HCT116 (cell line): ENCODE results near the gene ARHGAP31. TPM values are rescaled to one million over a fixed set of nuclear protein-coding genes. Genes with fewer than 3 reads are reported as not detected.

Experiments
- ATAC-seq: fragments of 200-7000 bp; cut with Tn5 transposase; 2 replicates; pipeline ENCODE4 v1.9.1; 2020; ENCODE audit warnings: mild to moderate bottlenecking, moderate library complexity
- BruUV-seq: library from RNA; stranded (reverse); fragments of 400-500 nt; replicated peaks from 2 replicates; lab custom pipeline; 2021; lab: Mats Ljungman, UMichigan
- CTCF ChIA-PET: fragments of 300-600 bp; sonication (Branson Sonifier 250); formaldehyde crosslinking; loops from one replicate; lab custom pipeline; 2021; ENCODE audit warnings: antibody characterized with exemption; lab: Charles Lee
- POLR2A ChIA-PET: fragments of 300-600, 350-600 bp; sonication (Branson Sonifier 250); formaldehyde crosslinking; loops from one replicate; lab custom pipeline; 2021; ENCODE audit warnings: antibody characterized with exemption; lab: Charles Lee
- RAD21 ChIA-PET, 2 experiments: fragments of 300-600 bp; sonication (Branson Sonifier 250); formaldehyde crosslinking; loops; one replicate each; lab custom pipeline; 2023; ENCODE audit warnings: low total read pairs in 2 of 2; ENCODE audit not compliant: uncharacterized antibody in 2 of 2, unreplicated experiment in 2 of 2, low non-redundant PET in 1 of 2; lab: Charles Lee
- DNase-seq: peaks from one replicate; pipeline ENCODE4 v3.0.0-alpha.2; 2010; ENCODE audit warnings: low read depth, low spot score
- H2AFZ ChIP-seq: fragments of 200-600 bp; shearing (Covaris generic), sonication (generic); 2 replicates; pipeline ENCODE4 v1.6.1; 2017; ENCODE audit warnings: low read depth, mixed run types, mixed read lengths, antibody characterized with exemption, low read length; ENCODE audit not compliant: poor library complexity, severe bottlenecking
- H3K27ac ChIP-seq: 2 replicates; pipeline ENCODE4 v1.5.1; 2012; ENCODE audit warnings: low read depth, low read length
- H3K27me3 ChIP-seq: fragments of 200-600 bp; sonication (generic); 2 replicates; pipeline ENCODE4 v1.6.1; 2016; ENCODE audit warnings: mixed run types, low read length, mixed read lengths; ENCODE audit not compliant: insufficient read depth
- H3K36me3 ChIP-seq, 2 experiments: fragments of 200-500 bp in 1 of 2; fragments of 200-600 bp in 1 of 2; sonication (Bioruptor generic) in 1 of 2; sonication (generic) in 1 of 2; 2 replicates each; pipeline versions ENCODE4 v1.5.1 to v1.6.1; 2014 to 2016; ENCODE audit warnings: low read length in 2 of 2, inconsistent platforms in 1 of 2, mixed read lengths in 1 of 2, mixed run types in 1 of 2; ENCODE audit not compliant: insufficient read depth in 2 of 2, control insufficient read depth in 1 of 2
- H3K4me1 ChIP-seq, 2 experiments: fragments of 200-600 bp in 1 of 2; sonication (generic) in 1 of 2; 2 replicates each; pipeline versions ENCODE4 v1.5.1 to v1.6.1; 2012 to 2017; ENCODE audit warnings: low read length in 2 of 2, inconsistent platforms in 1 of 2, mild to moderate bottlenecking in 1 of 2, mixed read lengths in 1 of 2, mixed run types in 1 of 2, moderate library complexity in 1 of 2; ENCODE audit not compliant: insufficient read depth in 2 of 2, control insufficient read depth in 1 of 2
- H3K4me2 ChIP-seq: fragments of 200-600 bp; sonication (generic); 2 replicates; pipeline ENCODE4 v1.6.1; 2017; ENCODE audit warnings: mixed run types, low read length, mixed read lengths
- H3K4me3 ChIP-seq, 2 experiments: fragments of 200-600 bp in 1 of 2; sonication (generic) in 1 of 2; replicated peaks in 1 of 2; 2 replicates each; pipeline ENCODE4 v1.5.1; 2011 to 2016; ENCODE audit warnings: low read length in 2 of 2, control low read depth in 1 of 2, low read depth in 1 of 2, mild to moderate bottlenecking in 1 of 2, mixed read lengths in 1 of 2, mixed run types in 1 of 2
- H3K79me2 ChIP-seq: fragments of 200-600 bp; sonication (generic); 2 replicates; pipeline ENCODE4 v1.6.1; 2017; ENCODE audit warnings: mild to moderate bottlenecking, mixed run types, low read length, moderate library complexity, mixed read lengths; ENCODE audit not compliant: insufficient read depth
- H3K9ac ChIP-seq: fragments of 200-600 bp; sonication (generic); 2 replicates; pipeline ENCODE4 v1.6.1; 2016; ENCODE audit warnings: low read length, mixed read lengths
- H3K9me2 ChIP-seq: fragments of 200-600 bp; sonication (generic), shearing (Covaris generic); 2 replicates; pipeline ENCODE4 v1.6.1; 2017; ENCODE audit warnings: mixed run types, mild to moderate bottlenecking, moderate library complexity; ENCODE audit not compliant: insufficient read depth
- H3K9me3 ChIP-seq, 2 experiments: fragments of 200-500 bp in 1 of 2; fragments of 200-600 bp in 1 of 2; sonication (Bioruptor generic) in 1 of 2; sonication (generic) in 1 of 2; 2 replicates each; pipeline ENCODE4 v1.6.1; 2014 to 2017; ENCODE audit warnings: low read length in 2 of 2, mixed read lengths in 2 of 2, inconsistent platforms in 1 of 2, low read depth in 1 of 2, mild to moderate bottlenecking in 1 of 2, mixed run types in 1 of 2, moderate library complexity in 1 of 2; ENCODE audit not compliant: control insufficient read depth in 1 of 2, insufficient read depth in 1 of 2
- H4K20me1 ChIP-seq: fragments of 200-600 bp; sonication (generic), shearing (Covaris generic); 2 replicates; pipeline ENCODE4 v1.6.1; 2017; ENCODE audit warnings: mixed run types, mild to moderate bottlenecking, moderate library complexity; ENCODE audit not compliant: insufficient read depth
- ATF3 ChIP-seq: IDR thresholded peaks from 2 replicates; pipeline ENCODE4 v1.6.1; 2012
- CEBPB ChIP-seq: IDR thresholded peaks from 2 replicates; pipeline ENCODE4 v1.6.1; 2012; ENCODE audit warnings: low read depth
- CTCF ChIP-seq, 3 experiments: fragments of 200-600 bp in 1 of 3; sonication (generic) in 1 of 3; IDR thresholded peaks in 2 of 3; conservative IDR thresholded peaks in 1 of 3; 2 replicates each; pipeline ENCODE4 v1.5.1; 2012 to 2017; ENCODE audit warnings: low read depth in 2 of 3, low read length in 2 of 3, antibody characterized with exemption in 1 of 3, borderline replicate concordance in 1 of 3, control low read depth in 1 of 3, mild to moderate bottlenecking in 1 of 3, mixed read lengths in 1 of 3, mixed run types in 1 of 3, moderate library complexity in 1 of 3; ENCODE audit not compliant: insufficient read depth in 1 of 3
- EGR1 ChIP-seq: IDR thresholded peaks from 2 replicates; pipeline ENCODE4 v1.6.1; 2012; ENCODE audit warnings: low read depth
- ELF1 ChIP-seq: IDR thresholded peaks from 2 replicates; pipeline ENCODE4 v1.6.1; 2012; ENCODE audit warnings: low read depth, borderline replicate concordance
- FOSL1 ChIP-seq: IDR thresholded peaks from 2 replicates; pipeline ENCODE4 v1.6.1; 2012; ENCODE audit warnings: low read depth
- JUND ChIP-seq: IDR thresholded peaks from 2 replicates; pipeline ENCODE4 v1.6.1; 2012
- POLR2AphosphoS5 ChIP-seq: IDR thresholded peaks from 2 replicates; pipeline ENCODE4 v1.6.1; 2011; ENCODE audit warnings: mild to moderate bottlenecking, low read depth, low read length, moderate library complexity
- SP1 ChIP-seq: IDR thresholded peaks from 2 replicates; pipeline ENCODE4 v1.6.1; 2012; ENCODE audit warnings: low read depth
- TCF7L2 ChIP-seq: IDR thresholded peaks from 2 replicates; pipeline ENCODE4 v1.7.0; 2011; ENCODE audit warnings: borderline replicate concordance, inconsistent platforms; ENCODE audit not compliant: insufficient read depth, insufficient read length; ENCODE audit errors: extremely low read depth
- YY1 ChIP-seq: IDR thresholded peaks from 2 replicates; pipeline ENCODE4 v1.6.1; 2011; ENCODE audit warnings: low read length, low read depth, moderate library complexity, mild to moderate bottlenecking; ENCODE audit not compliant: insufficient replicate concordance; ENCODE audit errors: extremely low read depth
- ZFX ChIP-seq: fragments of 450-650 bp; IDR thresholded peaks from 2 replicates; pipeline ENCODE4 v1.6.1; 2017
- intact Hi-C: fragments of 100-400 bp; cut with micrococcal nuclease; formaldehyde crosslinking; loops from 2 replicates; pipeline ENCODE4 v1.10.0; 2022
- total RNA-seq: library from RNA; stranded (reverse); gene quantifications from one replicate; pipeline ENCODE4 v1.2.1, GENCODE V29; 2021; ENCODE audit not compliant: unreplicated experiment

The ARHGAP31 gene
- total RNA-seq, 1 experiment from 2014 or later: 0.93 TPM

GRCh38 chr3:119259821-119260220 lies 34.4 kb upstream of the ARHGAP31 start:
- ATAC-seq (no peak), DNase-seq (no peak)
- Histone ChIP-seq H3K9ac (no peak overlapping the region), H3K4me2 (no peak overlapping the region), H4K20me1 (no peaks in the 10 kb centered on the region), H3K4me1 (peaks cover 0 to 8% of the 10 kb centered on the region in 2 experiments; a peak in 1 of 4 replicates), H3K36me3 (no peaks in the 10 kb centered on the region), H3K27ac (no peak overlapping the region), H3K9me2 (no peaks in the 10 kb centered on the region), H3K4me3 (no peak overlapping the region), H3K27me3 (no peaks in the 10 kb centered on the region), H2AFZ (no peak overlapping the region), H3K79me2 (no peaks in the 10 kb centered on the region), H3K9me3 (no peaks in the 10 kb centered on the region)
- POLR2A ChIA-PET: no interaction called here
- BruUV-seq: no TSS peak
- no peak for TF ChIP-seq YY1
- TF ChIP-seq ELF1: no peak
- no peak for TF ChIP-seq TCF7L2
- no peak for TF ChIP-seq CEBPB
- no peak for TF ChIP-seq JUND
- TF ChIP-seq ATF3: no peak
- TF ChIP-seq CTCF (IDR thresholded peaks at IDR 0.05 in 2 of 3, conservative IDR thresholded peaks at IDR 0.05 in 1 of 3; ENCODE audit: borderline replicate concordance in 1 of 3, insufficient read depth in 1 of 3, low read depth in 2 of 3, low read length in 2 of 3): no peak
- TF ChIP-seq ZFX: no peak
- TF ChIP-seq POLR2AphosphoS5: no peak
- TF ChIP-seq SP1: no peak
- TF ChIP-seq EGR1: no peak
- TF ChIP-seq FOSL1: no peak
- RAD21 ChIA-PET: no interaction called here
- intact Hi-C loops: no loop called here
- CTCF ChIA-PET: no interaction called here
